DMS153 treated with DMSO at 0.1 percent for 48 hours (cell line): Measurements from ENCODE around the gene SYT17.

Source experiments
- DNase-seq: peaks from one replicate; lab custom pipeline; 2025; ENCODE audit not compliant: unreplicated experiment; lab: John Stamatoyannopoulos, UW

The SYT17 gene

GRCh38 chr16:19167710-19168370 lies at the start of gene SYT17:
Gene SYT17 (plus strand): TSS chr16:19168240. CDS start chr16:19168647, 407 bp downstream.
- DNase-seq: peak; percentile 79

DNA sequence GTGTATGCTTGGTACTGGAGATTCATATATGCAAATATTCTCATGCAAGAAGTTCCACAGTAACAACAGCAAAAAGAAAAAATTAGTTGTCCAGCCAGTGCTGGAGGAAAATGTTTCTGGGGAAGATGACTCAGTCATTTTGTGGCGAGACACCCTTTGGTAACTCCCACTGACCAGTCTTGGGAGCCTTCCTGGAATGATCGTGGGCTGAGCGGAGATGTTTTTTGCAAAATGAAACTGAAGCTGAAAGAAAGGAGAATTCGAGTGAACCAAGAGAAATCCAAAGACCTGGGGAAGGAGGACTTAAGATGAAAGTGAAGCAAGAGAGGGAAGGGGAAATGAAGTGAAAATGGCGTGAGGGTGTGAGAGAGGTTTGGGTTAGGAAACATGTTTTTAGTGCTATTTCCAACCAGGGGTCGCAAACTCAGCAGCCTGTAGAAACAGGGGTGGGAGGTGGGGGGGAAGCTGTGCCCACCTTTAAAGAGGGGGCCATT lies 49.1 kb upstream of the SYT17 start:
- DNase-seq: no peak

DNA sequence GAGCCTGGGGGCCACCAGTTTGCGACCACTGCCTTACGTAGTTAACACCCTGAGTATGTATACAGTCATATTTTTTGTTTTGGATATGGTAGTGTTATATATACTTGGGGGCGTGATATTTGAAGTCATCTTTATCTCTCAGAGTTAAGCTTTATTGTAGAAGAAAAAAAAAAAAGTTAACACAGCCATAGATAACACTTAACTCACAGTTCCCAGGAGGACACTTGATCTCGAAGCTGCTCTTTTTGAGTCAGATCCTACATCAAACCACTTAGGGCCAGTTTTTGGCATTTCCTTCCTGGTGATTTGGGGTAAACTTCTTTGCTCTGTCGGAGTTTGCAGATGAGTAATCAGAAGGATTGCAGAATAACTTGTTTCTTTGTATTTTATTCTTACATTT lies 48.5 kb upstream of the SYT17 start:
- DNase-seq: no peak

DNA sequence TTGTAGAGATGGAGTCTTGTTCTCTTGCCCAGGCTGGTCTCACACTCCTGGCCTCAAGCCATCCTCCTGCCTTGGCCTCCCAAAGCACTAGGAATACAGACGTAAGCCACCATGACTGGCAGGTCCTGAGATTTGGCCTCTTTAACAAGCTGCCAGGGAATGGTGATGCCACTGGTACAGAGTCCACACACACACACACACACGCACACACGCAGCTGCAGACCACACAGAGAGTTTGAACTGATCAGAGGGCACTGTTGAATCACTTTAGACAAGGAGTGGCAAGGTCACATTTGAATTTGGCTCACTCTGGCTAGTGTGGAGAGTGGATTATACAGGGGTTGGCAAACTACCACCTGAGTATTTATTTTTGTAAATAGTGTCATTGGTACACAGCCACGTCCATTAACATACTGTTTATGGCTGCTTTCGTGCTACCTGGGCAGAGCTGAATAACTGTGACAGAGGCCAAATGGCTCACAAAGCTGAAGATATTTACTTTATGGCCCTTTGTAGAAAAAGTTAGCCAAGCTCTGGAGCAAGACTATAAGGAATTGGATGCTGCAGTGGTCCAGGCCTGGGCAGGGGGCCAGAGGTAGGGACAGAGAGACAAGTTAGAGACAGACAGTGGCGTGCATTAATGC lies 44.4 kb upstream of the SYT17 start:
- no peak for DNase-seq

- no peak for DNase-seq
These were observed 41.7 kb upstream of the SYT17 start for GRCh38 chr16:19126300-19126699.

- no peak for DNase-seq
These were observed 40.8 kb upstream of the SYT17 start for GRCh38 chr16:19127205-19127604.

DNA sequence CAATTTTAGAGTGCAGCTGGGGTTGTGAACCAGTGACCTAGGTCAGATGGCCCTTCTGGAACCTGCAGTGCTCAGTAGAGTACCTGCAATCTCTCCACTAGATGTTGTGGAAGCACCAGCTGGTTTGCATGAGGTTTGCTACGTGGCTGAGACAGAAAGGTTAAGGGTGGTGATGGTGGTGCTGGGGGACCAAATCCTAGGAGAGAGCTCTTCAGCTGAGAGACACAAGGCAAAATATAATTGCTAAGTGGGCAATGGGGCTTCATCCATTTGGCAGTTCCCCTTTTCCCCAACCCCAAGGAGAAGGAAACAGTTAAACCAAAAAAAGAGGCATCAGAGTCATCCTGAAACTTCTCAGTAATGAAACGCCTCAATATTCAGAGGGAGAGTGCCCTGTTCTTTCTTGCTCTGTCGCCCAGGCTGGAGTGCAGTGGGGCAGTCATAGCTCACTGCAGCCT lies 40.3 kb upstream of the SYT17 start:
- no peak for DNase-seq

- DNase-seq: no peak
These were observed 39.4 kb upstream of the SYT17 start for GRCh38 chr16:19128454-19129200.

- no peak for DNase-seq
These were observed 37.7 kb upstream of the SYT17 start for GRCh38 chr16:19130385-19130784.

DNA sequence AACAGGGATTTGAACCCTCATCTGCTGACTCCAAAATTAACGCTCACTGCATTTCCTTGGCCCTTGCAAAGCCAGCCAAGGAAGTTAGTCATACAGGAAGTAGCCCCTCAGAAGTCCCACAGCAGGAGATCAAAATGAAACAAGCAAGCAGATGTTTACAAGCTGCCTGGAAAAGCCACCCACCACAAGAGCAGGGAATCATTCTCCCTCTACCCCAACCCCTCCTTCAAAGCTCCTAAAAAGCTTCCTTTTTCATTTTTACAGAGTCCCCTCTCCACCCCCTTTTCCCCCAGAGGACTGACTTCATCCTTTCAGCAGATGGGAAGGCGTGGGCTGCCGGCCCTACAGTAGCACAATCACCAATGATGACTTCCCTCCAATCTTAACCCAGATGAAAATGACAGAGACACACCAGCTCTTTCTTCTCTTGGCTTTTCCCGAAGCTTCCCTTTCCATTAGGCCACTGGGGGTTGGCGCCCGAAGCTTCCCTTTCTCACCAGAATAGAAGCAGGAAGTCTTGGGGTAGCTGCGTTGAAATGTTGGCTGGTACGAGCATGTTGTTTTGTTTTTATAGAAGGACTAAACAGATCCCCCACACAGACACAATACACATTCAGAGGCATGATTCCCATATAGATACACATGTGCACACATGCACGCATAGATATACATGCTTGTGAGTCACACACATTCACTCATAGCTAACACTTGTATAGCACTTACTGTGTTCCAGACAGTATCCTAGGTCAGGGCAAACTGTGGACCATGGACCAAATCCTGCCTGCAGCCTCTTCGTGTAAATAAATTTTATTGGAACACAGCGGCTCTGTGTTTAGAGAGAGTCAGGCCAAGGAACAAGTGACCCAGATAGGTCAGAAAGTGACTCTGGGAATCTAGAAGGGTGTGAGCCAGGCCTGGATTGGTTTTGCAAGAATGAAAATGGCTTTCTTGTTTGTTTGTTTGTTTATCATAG lies 36.9 kb upstream of the SYT17 start:
- no peak for DNase-seq

DNA sequence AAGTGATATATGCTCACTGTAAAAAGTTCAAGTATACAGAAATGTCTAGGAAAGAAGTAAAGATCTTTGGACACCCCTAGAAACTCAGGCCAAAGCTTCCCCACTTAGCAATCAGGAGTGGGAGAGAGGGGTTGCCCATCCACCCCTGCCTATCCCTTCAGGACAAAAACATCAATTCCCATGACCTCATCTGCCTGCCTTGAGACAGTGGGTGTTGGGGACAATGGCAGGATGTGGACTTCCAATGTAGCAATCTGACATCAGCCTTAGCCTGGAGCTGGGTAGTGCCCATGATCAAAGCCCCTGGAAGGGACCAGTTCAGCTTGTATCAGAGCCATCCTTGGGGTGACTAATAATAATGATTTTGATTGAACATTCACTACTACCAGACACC lies 36.2 kb upstream of the SYT17 start:
- DNase-seq: no peak

DNA sequence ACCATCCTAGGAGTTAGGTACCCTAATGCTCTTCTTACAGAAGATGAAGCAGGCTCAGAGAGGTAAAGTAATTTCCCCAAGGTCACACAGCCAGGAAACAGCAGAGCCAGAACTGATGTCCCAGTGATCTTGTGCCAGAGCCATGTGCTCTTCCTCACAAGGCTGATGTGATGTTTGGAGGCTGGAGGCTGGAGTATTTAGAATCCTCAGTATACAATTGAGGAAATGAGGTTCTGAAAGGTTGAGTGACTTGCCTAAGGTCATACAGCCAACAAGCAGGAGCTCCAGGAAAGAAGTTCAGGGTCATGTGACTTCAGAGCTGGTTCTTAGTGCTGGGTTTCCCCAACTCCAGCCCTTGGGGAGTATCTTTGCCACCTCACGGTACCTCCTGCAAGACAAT lies 35.8 kb upstream of the SYT17 start:
- no peak for DNase-seq

GRCh38 chr16:19132898-19133297 lies 35.1 kb upstream of the SYT17 start:
- no peak for DNase-seq

- no peak for DNase-seq
These were observed 34.4 kb upstream of the SYT17 start for GRCh38 chr16:19133600-19133999.

GRCh38 chr16:19135201-19135842 lies 32.7 kb upstream of the SYT17 start:
- DNase-seq: no peak

GRCh38 chr16:19135896-19136438 lies 32.1 kb upstream of the SYT17 start:
- DNase-seq: peak; percentile 66

GRCh38 chr16:19136549-19137196 lies 31.4 kb upstream of the SYT17 start:
- DNase-seq: no peak

DNA sequence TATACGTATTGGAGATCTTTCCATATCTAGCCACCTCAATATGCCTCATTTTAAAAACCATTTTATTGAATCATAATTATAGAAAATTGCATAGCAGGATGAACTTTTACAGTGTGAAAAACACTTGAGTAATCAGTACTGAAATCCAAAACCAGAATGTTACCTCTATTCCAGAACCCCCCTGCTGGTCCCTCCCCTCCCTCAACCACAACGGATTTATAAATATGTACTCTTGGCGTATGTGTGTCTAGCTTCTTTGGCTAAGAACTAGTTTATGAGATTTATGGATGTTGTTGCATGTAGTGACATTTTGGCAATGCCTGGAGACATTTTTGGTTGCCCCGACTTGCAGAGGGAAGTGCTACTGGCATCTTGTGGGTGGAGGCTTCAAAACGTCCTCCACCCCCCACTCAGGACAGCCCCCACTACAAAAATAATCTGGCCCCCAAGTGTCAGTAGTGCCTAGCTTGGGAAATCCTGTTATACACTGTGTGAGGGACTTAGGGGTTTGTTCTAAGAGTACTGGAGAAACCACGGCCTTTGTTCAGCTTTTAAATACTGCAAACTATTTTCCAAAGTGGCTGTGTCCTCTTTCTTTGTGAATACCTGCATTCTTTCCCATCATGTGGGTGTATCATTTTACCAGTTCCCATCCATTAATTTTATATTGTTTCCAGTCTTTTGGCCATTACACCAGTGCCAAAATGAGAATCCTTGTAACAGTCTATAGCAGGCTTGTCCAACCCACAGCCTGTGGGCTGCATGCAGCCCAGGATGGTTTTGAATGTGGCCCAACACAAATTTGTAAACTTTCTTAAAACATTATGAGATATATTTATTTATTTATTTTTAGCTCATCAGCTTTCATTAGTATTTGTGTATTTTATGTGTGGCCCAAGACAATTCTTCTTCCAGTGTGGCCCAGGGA lies 30.6 kb upstream of the SYT17 start:
- DNase-seq: no peak
